Gastrocnemius medialis (tissue), 4 donors: ENCODE data around the gene RNF182. TPM values are rescaled to one million over a fixed set of nuclear protein-coding genes. Genes with fewer than 3 reads are reported as not detected.

Experiments used
- ATAC-seq, 2 donors: fragments of 150-250 bp; one replicate each; pipeline ENCODE4 v1.9.1; 2016
- DNase-seq, 2 donors: peaks; one replicate each; pipeline ENCODE4 v3.0.0-alpha.2; 2019
- H3K27ac ChIP-seq, 4 donors: fragments of 200-600 bp; sonication (generic); 1 replicate in 1 of 4; 2 replicates in 3 of 4; pipeline ENCODE4 v1.5.1; 2016 to 2018; ENCODE audit warnings: mild to moderate bottlenecking in 2 of 4, moderate library complexity in 1 of 4
- H3K27me3 ChIP-seq, 3 donors: fragments of 200-600 bp; sonication (generic) in 2 of 3; 1 replicate in 1 of 3; 2 replicates in 2 of 3; pipeline versions ENCODE4 v1.5.1 to v1.6.0; 2016 to 2019; ENCODE audit warnings: mild to moderate bottlenecking in 1 of 3, moderate library complexity in 1 of 3
- H3K36me3 ChIP-seq, 2 donors: fragments of 200-600 bp; sonication (generic) in 1 of 2; one replicate each; pipeline ENCODE4 v1.5.1; 2017 to 2018
- H3K4me1 ChIP-seq, 2 donors: fragments of 200-600 bp; sonication (generic) in 1 of 2; one replicate each; pipeline ENCODE4 v1.5.1; 2016 to 2017; ENCODE audit warnings: mild to moderate bottlenecking in 2 of 2
- H3K4me3 ChIP-seq, 4 donors: fragments of 200-600 bp; sonication (generic) in 3 of 4; 1 replicate in 1 of 4; 2 replicates in 3 of 4; pipeline ENCODE4 v1.5.1; 2016 to 2019; ENCODE audit warnings: mild to moderate bottlenecking in 2 of 4
- H3K9me3 ChIP-seq, 3 donors: fragments of 200-600 bp; sonication (generic) in 2 of 3; 1 replicate in 1 of 3; 2 replicates in 2 of 3; pipeline ENCODE4 v1.5.1; 2016 to 2019
- CTCF ChIP-seq, 5 experiments: fragments of 450-650 bp in 3 of 5; fragments of 200-600 bp in 2 of 5; sonication (generic) in 2 of 5; IDR thresholded peaks in 4 of 5; conservative IDR thresholded peaks in 1 of 5; 1 replicate in 4 of 5; 2 replicates in 1 of 5; pipeline ENCODE4 v1.5.1; 2016 to 2019; ENCODE audit warnings: antibody characterized with exemption in 5 of 5, mild to moderate bottlenecking in 3 of 5, moderate library complexity in 3 of 5
- POLR2A ChIP-seq, 2 donors: fragments of 450-650 bp; IDR thresholded peaks; one replicate each; pipeline ENCODE4 v1.6.1; 2017; ENCODE audit warnings: antibody characterized with exemption in 2 of 2, mild to moderate bottlenecking in 2 of 2, moderate library complexity in 2 of 2
- in situ Hi-C, 4 donors: fragments of 200-750 bp; cut with MboI; loops; one replicate each; pipeline versions ENCODE4 v1.15.0 to v1.8.0; 2017; ENCODE audit warnings: low sequenced_read_pairs in 4 of 4
- intact Hi-C: fragments of 100-400 bp; cut with DNase I; formaldehyde crosslinking; loops from one replicate; pipeline ENCODE4 v1.15.1; 2023; ENCODE audit warnings: low total_unique reads
- total RNA-seq, 4 donors: library from RNA; depleted of rRNA; stranded (reverse); fragments of >200 nt; gene quantifications; one replicate each; pipeline versions ENCODE4 v1.1.0 to v1.2.3, GENCODE V29; 2016

Gene RNF182
- total RNA-seq, 4 donors from 2014 or later: 0.10 TPM; not detected in 3

- H3K4me3 ChIP-seq: no peak overlapping the region
- H3K27ac ChIP-seq: no peak overlapping the region
- H3K36me3 ChIP-seq: no peaks in the 10 kb centered on the region
- DNase-seq: no peak
- intact Hi-C loops (loop anchor here (2.0 kb wide), 2 partner anchors 161 to 237 kb away; no protein-coding TSS in a partner anchor), in situ Hi-C loops (loop anchor here (5.0 to 10.0 kb wide), 4 partner anchors 155 to 237 kb away; no protein-coding TSS in a partner anchor)
- H3K27me3 ChIP-seq: peaks cover 0 to 11% (median 0%) of the 10 kb centered on the region in 3 donors
- no peaks in the 10 kb centered on the region for H3K9me3 ChIP-seq
- TF ChIP-seq CTCF (IDR thresholded peaks at IDR 0.05 in 4 of 5, conservative IDR thresholded peaks at IDR 0.05 in 1 of 5) (no peak), POLR2A (IDR thresholded peaks at IDR 0.05) (no peak)
- ATAC-seq: no peak
- H3K4me1 ChIP-seq: no peaks in the 10 kb centered on the region
Observed at GRCh38 chr6:13907614-13908215, 17.0 kb upstream of the RNF182 start.

DNA sequence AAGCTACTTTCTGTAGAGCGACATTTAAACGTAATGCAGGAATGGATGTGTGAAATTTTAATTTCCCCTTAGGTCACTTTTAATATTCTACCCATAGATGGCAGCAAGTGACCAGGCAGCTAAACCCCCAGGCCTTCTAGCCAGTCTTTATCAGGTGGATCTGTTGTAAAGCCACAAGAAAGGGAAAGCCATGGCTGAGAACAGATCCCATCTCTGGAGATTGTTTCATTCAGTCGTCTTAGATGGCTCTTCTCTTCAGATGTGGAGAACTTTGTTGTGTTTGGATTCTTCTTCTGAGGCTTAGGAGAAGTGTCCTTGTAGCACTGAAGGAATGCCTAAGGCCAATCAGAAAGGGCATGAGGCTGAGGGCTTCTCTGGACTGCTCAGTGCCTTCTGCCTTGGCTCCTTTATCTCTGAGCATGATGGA, 15.8 kb upstream of the RNF182 start:
- Histone ChIP-seq H3K27ac (no peak overlapping the region), H3K36me3 (no peaks in the 10 kb centered on the region), H3K27me3 (peaks cover 0 to 4% (median 0%) of the 10 kb centered on the region in 3 donors), H3K4me1 (no peaks in the 10 kb centered on the region), H3K9me3 (no peaks in the 10 kb centered on the region), H3K4me3 (no peak overlapping the region)
- DNase-seq (peak; percentile 4 to 19), ATAC-seq (peak; percentile 58 to 64)
- TF ChIP-seq CTCF (IDR thresholded peaks at IDR 0.05 in 4 of 5, conservative IDR thresholded peaks at IDR 0.05 in 1 of 5) (peak; percentile 48 to 84 (median 67)), POLR2A (IDR thresholded peaks at IDR 0.05) (no peak)
- intact Hi-C loops: loop anchor here (2.0 kb wide), 1 partner anchor 160 kb away; no protein-coding TSS in a partner anchor
- in situ Hi-C loops: loop anchor here (5.0 to 10.0 kb wide), 4 partner anchors 153 to 236 kb away; no protein-coding TSS in a partner anchor

GRCh38 chr6:13910443-13910842, 14.3 kb upstream of the RNF182 start:
- intact Hi-C loops: no loop called here
- H3K36me3 ChIP-seq: no peaks in the 10 kb centered on the region
- no peaks in the 10 kb centered on the region for H3K4me1 ChIP-seq
- H3K9me3 ChIP-seq: no peaks in the 10 kb centered on the region
- in situ Hi-C loops: loop anchor here in 1 of 4 donors (10.0 kb wide), 1 partner anchor 154 kb away; no protein-coding TSS in a partner anchor
- DNase-seq (no peak), ATAC-seq (no peak)
- H3K27me3 ChIP-seq: peaks cover 0 to 2% (median 0%) of the 10 kb centered on the region in 3 donors
- H3K27ac ChIP-seq: no peak overlapping the region
- H3K4me3 ChIP-seq: no peak overlapping the region
- TF ChIP-seq CTCF (IDR thresholded peaks at IDR 0.05 in 4 of 5, conservative IDR thresholded peaks at IDR 0.05 in 1 of 5) (no peak), POLR2A (IDR thresholded peaks at IDR 0.05) (no peak)

DNA sequence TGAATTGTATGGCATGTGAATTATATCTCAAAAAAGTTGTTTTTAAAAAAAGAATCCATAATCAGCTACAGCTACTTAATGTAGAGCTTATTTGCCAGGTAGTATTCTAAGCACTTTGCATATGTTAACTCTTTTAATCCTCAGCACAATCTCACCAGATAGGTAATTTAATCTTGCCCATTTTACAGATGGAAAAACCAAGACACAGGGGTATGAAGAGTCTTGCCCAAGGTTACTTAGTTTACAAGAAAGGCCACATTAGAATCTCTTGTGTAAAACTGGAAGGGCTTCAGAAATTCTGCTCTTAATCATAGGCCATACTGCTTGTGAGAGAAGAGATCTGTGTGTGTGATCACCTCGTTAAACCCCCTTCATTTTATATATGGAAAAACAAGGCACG, 13.4 kb upstream of the RNF182 start:
- intact Hi-C loops: no loop called here
- Histone ChIP-seq H3K36me3 (no peaks in the 10 kb centered on the region), H3K4me3 (no peak overlapping the region), H3K9me3 (no peaks in the 10 kb centered on the region), H3K27me3 (peaks cover 0 to under 1% (median 0%) of the 10 kb centered on the region in 3 donors), H3K27ac (no peak overlapping the region), H3K4me1 (peaks cover 0 to 4% of the 10 kb centered on the region in 2 donors)
- no peak for ATAC-seq
- DNase-seq: no peak
- no peak for TF ChIP-seq CTCF (IDR thresholded peaks at IDR 0.05 in 4 of 5, conservative IDR thresholded peaks at IDR 0.05 in 1 of 5)
- no peak for TF ChIP-seq POLR2A (IDR thresholded peaks at IDR 0.05)
- in situ Hi-C loops: loop anchor here in 1 of 4 donors (10.0 kb wide), 1 partner anchor 153 kb away; no protein-coding TSS in a partner anchor
